Transverse colon (tissue), 4 donors: ENCODE data around the gene ZNF678. TPM values are rescaled to one million over a fixed set of nuclear protein-coding genes. Genes with fewer than 3 reads are reported as not detected.

ENCODE experiments used
- DNase-seq: peaks from one replicate; pipeline ENCODE4 v3.0.0-alpha.2; 2019
- H3K27ac ChIP-seq, 4 donors: fragments of 200-600 bp; sonication (generic); 2 replicates each; pipeline ENCODE4 v1.5.1; 2016 to 2018; ENCODE audit warnings: inconsistent platforms in 4 of 4
- H3K27me3 ChIP-seq: fragments of 200-600 bp; sonication (generic); 2 replicates; pipeline ENCODE4 v1.5.1; 2017; ENCODE audit warnings: inconsistent platforms
- H3K36me3 ChIP-seq, 4 donors: fragments of 200-600 bp; sonication (generic); 2 replicates each; pipeline ENCODE4 v1.5.1; 2017 to 2019; ENCODE audit warnings: inconsistent platforms in 4 of 4
- H3K4me1 ChIP-seq, 4 donors: fragments of 200-600 bp; sonication (generic); 2 replicates each; pipeline ENCODE4 v1.5.1; 2017 to 2020; ENCODE audit warnings: inconsistent platforms in 4 of 4
- H3K4me3 ChIP-seq, 4 donors: fragments of 200-600 bp; sonication (generic); 1 replicate in 1 of 4; 2 replicates in 3 of 4; pipeline versions ENCODE4 v1.5.1 to v1.6.1; 2017 to 2019; ENCODE audit warnings: inconsistent platforms in 4 of 4
- H3K9me3 ChIP-seq, 2 donors: fragments of 200-600 bp; sonication (generic); 2 replicates each; pipeline ENCODE4 v1.5.1; 2017 to 2019; ENCODE audit warnings: inconsistent platforms in 2 of 2
- EP300 ChIP-seq: sonication (generic); formaldehyde crosslinking; IDR thresholded peaks from one replicate; pipeline ENCODE4 v1.6.1; 2017; ENCODE audit warnings: antibody characterized with exemption, low read depth
- POLR2A ChIP-seq: fragments of 450-650 bp; IDR thresholded peaks from one replicate; pipeline ENCODE4 v1.6.1; 2016; ENCODE audit warnings: antibody characterized with exemption, mild to moderate bottlenecking, moderate library complexity
- POLR2AphosphoS5 ChIP-seq, 3 donors: sonication (generic); formaldehyde crosslinking; IDR thresholded peaks; one replicate each; pipeline ENCODE4 v1.6.1; 2016; ENCODE audit warnings: antibody characterized with exemption in 3 of 3
- WGBS, 2 donors: methylation state at CpG; one replicate each; pipeline ENCODE4 v1.1.5; 2018; ENCODE audit warnings: low coverage in 1 of 2; 5-methylcytosine and 5-hydroxymethylcytosine counted together
- in situ Hi-C, 4 donors: fragments of 200-750 bp; cut with MboI; loops; one replicate each; pipeline versions ENCODE4 v1.15.0 to v1.15.1; 2017; ENCODE audit warnings: low sequenced_read_pairs in 3 of 4, low pct_ligation_motif_present in 1 of 4, low pct_unique_long_range_greater_than_20kb in 1 of 4
- intact Hi-C: fragments of 100-400 bp; cut with DNase I; formaldehyde crosslinking; loops from one replicate; pipeline ENCODE4 v1.15.1; 2023; ENCODE audit warnings: low total_unique reads
- total RNA-seq, 4 donors: library from RNA; depleted of rRNA; stranded (reverse); fragments of >200 nt; gene quantifications; one replicate each; pipeline ENCODE4 v1.1.0, GENCODE V29; 2016
- TF ChIP-seq, protein P1 (sequence below), 5 experiments: fragments of 200-600 bp in 3 of 5; fragments of 450-650 bp in 2 of 5; sonication (generic) in 3 of 5; IDR thresholded peaks; 1 replicate in 2 of 5; 2 replicates in 3 of 5; pipeline ENCODE4 v1.5.1; 2016 to 2017; ENCODE audit warnings: antibody characterized with exemption in 5 of 5, inconsistent platforms in 3 of 5, mild to moderate bottlenecking in 2 of 5, moderate library complexity in 1 of 5

The ZNF678 gene
- total RNA-seq, 4 donors from 2014 or later = 5.2 to 80.2 (median 14.7) TPM

DNA sequence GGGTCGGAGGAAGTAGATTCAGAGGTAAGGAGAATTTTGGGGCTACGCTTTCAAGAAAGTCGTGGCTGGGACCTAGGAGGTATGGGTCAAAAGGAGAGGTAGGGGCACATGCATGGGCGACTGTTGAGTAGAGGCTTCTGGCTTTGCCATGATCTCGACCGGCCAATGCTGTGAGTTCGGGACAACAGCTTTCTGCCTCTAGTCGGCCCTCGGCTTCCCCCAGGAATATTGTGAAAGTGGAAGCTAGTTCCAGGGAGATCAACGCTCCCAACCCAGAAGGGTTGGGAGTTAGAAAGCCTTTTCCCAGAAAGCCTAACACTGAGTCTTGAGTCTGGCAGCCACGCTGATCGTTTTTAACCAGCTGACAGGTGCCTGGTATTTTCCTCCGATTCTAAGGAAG lies 69.0 kb downstream of the ZNF678 start:
- 90% methylated on average over 4 to 13 of the region's 13 CpGs for WGBS, 2 donors
- TF ChIP-seq, protein P1, sequence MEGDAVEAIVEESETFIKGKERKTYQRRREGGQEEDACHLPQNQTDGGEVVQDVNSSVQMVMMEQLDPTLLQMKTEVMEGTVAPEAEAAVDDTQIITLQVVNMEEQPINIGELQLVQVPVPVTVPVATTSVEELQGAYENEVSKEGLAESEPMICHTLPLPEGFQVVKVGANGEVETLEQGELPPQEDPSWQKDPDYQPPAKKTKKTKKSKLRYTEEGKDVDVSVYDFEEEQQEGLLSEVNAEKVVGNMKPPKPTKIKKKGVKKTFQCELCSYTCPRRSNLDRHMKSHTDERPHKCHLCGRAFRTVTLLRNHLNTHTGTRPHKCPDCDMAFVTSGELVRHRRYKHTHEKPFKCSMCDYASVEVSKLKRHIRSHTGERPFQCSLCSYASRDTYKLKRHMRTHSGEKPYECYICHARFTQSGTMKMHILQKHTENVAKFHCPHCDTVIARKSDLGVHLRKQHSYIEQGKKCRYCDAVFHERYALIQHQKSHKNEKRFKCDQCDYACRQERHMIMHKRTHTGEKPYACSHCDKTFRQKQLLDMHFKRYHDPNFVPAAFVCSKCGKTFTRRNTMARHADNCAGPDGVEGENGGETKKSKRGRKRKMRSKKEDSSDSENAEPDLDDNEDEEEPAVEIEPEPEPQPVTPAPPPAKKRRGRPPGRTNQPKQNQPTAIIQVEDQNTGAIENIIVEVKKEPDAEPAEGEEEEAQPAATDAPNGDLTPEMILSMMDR (IDR thresholded peaks at IDR 0.05) = no peak
- TF ChIP-seq EP300 (no peak), POLR2AphosphoS5 (IDR thresholded peaks at IDR 0.05) (no peak), POLR2A (no peak)
- peaks cover 51 to 71% of the 10 kb centered on the region in 2 donors for H3K9me3 ChIP-seq
- H3K27me3 ChIP-seq = no peaks in the 10 kb centered on the region
- H3K27ac ChIP-seq = no peak overlapping the region
- no peak for DNase-seq
- intact Hi-C loops (no loop called here), in situ Hi-C loops (no loop called here)
- no peak overlapping the region for H3K4me3 ChIP-seq
- H3K36me3 ChIP-seq = peaks cover 0 to 7% (median 0%) of the 10 kb centered on the region in 4 donors
- H3K4me1 ChIP-seq = no peaks in the 10 kb centered on the region

DNA sequence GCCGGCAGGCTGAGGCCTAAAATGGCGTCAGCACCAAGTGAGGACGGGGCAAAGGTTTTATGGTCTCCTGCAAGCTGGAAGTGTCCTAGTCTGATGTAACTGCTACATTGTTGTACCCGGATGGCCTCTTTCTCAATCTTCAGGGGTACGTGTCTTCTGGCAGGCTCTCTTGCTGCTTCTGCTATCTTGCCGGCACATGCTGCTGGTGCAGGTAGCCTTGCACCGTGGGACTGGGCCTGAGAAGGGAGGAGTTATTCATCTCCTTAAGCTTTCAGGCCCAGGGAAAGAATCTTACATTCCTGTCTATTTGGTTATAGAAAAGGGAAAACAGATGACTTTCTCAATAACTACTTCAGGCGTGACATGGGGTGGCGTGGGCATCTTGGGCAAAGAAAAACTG lies 72.2 kb downstream of the ZNF678 start:
- Histone ChIP-seq H3K36me3 (peaks cover 0 to 7% (median 0%) of the 10 kb centered on the region in 4 donors), H3K27me3 (no peaks in the 10 kb centered on the region), H3K4me1 (no peaks in the 10 kb centered on the region), H3K4me3 (no peak overlapping the region), H3K27ac (no peak overlapping the region), H3K9me3 (peaks cover 58 to 76% of the 10 kb centered on the region in 2 donors)
- TF ChIP-seq POLR2A (no peak), EP300 (no peak), POLR2AphosphoS5 (IDR thresholded peaks at IDR 0.05) (no peak)
- TF ChIP-seq, protein P1 (IDR thresholded peaks at IDR 0.05) = no peak
- no peak for DNase-seq
- intact Hi-C loops (no loop called here), in situ Hi-C loops (no loop called here)
- WGBS, 2 donors = 96 to 100% methylated on average over 2 to 9 of the region's 9 CpGs

DNA sequence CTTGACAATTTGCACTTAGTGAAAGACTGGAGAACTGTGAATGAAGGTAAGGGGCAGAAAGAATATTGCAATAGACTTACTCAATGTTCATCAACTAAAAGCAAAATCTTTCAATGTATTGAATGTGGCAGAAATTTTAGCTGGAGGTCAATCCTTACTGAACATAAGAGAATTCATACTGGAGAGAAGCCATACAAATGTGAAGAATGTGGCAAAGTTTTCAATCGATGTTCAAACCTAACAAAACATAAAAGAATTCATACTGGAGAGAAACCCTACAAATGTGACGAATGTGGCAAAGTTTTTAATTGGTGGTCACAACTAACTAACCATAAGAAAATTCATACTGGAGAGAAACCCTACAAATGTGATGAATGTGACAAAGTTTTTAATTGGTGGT lies 91.1 kb downstream of the ZNF678 start:
- 94 to 95% methylated on average over 2 of the region's 2 CpGs for WGBS, 2 donors
- intact Hi-C loops (no loop called here), in situ Hi-C loops (no loop called here)
- H3K36me3 ChIP-seq = peaks cover 0 to 71% (median 28%) of the 10 kb centered on the region in 4 donors
- H3K27me3 ChIP-seq = no peaks in the 10 kb centered on the region
- DNase-seq = no peak
- H3K4me1 ChIP-seq = no peaks in the 10 kb centered on the region
- no peak overlapping the region for H3K27ac ChIP-seq
- peaks cover 95 to 100% of the 10 kb centered on the region in 2 donors for H3K9me3 ChIP-seq
- no peak overlapping the region for H3K4me3 ChIP-seq
- TF ChIP-seq, protein P1 (IDR thresholded peaks at IDR 0.05) = no peak
- TF ChIP-seq POLR2A (no peak), POLR2AphosphoS5 (IDR thresholded peaks at IDR 0.05) (no peak), EP300 (no peak)

GRCh38 chr1:227654858-227655752 lies 91.7 kb downstream of the ZNF678 start:
- H3K27me3 ChIP-seq = no peaks in the 10 kb centered on the region
- no peak for TF ChIP-seq POLR2A
- TF ChIP-seq, protein P1 (IDR thresholded peaks at IDR 0.05) = no peak
- no peak for TF ChIP-seq POLR2AphosphoS5 (IDR thresholded peaks at IDR 0.05)
- no peak for TF ChIP-seq EP300
- H3K27ac ChIP-seq = no peak overlapping the region
- WGBS, 2 donors = 91 to 95% methylated on average over 5 to 6 of the region's 6 CpGs
- no peaks in the 10 kb centered on the region for H3K4me1 ChIP-seq
- no peak overlapping the region for H3K4me3 ChIP-seq
- intact Hi-C loops (no loop called here), in situ Hi-C loops (no loop called here)
- peaks cover 0 to 74% (median 27%) of the 10 kb centered on the region in 4 donors for H3K36me3 ChIP-seq
- H3K9me3 ChIP-seq = peaks cover 95 to 100% of the 10 kb centered on the region in 2 donors
- no peak for DNase-seq
